DMS153 treated with DMSO at 0.1 percent for 48 hours (cell line): Measurements from ENCODE around the gene MED10.
"Not testable (repeated sequence)": the region's sequence is repeated elsewhere in the genome, so short reads cannot be mapped to it uniquely, and the experiment has no call there.

Source experiments
- DNase-seq: peaks from one replicate; lab custom pipeline; 2025; ENCODE audit not compliant: unreplicated experiment; lab: John Stamatoyannopoulos, UW

MED10 gene

DNA sequence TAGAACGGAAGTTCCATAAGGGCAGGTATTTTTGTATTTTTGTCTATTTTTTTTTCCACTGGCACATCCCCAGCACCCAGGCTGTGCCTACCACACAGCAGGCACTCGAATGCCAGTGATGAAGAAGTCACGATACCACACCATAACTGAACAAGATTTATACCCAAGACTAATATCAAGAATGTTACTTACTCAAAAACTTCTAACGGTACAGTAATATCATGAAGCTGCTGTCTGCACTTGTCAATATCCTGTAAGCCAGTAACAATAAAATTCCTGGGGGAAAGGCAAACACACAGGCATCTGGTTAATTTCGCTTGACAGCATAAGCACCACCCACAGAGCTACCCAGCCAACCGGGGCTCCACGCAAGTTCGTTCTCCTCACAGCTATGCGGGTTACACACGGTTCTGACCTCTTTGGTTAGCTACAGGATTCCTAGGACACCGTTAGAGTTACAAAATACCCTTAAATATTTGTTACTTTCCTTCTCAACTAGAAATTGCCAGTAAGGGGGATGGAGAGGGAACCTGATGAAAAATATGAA lies 1.3 kb downstream of the MED10 start:
- no peak for DNase-seq

DNA sequence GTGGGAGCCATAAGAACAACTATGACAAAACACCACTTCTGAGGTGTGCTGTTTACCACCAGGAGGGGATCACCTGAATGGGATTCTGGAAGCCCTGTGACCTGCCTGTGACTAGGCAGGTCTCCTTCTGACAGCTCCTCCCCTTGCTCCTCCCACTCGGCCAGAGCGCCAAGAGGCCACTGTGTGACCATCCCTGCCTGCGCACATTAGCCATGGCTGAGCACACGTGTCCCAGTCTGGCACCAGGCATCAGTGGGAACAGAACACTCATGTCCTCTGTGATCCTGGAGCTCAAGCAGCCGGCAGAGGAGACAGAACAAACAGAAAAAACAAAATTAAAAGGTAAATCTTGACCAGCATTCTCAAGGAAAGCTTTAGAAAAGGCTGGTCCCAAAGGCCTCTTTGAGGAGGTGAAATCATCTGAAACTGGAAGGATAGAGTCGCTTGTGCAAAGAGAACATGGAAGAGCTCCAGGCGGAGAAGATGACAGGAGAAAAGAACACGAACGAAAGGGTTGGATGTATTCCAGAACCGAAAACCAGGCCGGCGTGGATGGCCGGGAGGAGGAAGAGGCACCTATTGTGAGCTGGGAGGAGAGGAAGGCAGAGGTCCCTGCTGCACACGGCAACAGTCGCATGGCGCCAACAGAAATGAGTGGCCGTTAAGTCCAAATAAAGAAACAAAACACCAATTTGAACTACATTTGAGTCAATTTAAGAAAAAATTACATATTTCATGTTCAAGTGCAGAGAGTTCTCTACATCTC lies 5.1 kb downstream of the MED10 start:
- DNase-seq, result no peak

DNA sequence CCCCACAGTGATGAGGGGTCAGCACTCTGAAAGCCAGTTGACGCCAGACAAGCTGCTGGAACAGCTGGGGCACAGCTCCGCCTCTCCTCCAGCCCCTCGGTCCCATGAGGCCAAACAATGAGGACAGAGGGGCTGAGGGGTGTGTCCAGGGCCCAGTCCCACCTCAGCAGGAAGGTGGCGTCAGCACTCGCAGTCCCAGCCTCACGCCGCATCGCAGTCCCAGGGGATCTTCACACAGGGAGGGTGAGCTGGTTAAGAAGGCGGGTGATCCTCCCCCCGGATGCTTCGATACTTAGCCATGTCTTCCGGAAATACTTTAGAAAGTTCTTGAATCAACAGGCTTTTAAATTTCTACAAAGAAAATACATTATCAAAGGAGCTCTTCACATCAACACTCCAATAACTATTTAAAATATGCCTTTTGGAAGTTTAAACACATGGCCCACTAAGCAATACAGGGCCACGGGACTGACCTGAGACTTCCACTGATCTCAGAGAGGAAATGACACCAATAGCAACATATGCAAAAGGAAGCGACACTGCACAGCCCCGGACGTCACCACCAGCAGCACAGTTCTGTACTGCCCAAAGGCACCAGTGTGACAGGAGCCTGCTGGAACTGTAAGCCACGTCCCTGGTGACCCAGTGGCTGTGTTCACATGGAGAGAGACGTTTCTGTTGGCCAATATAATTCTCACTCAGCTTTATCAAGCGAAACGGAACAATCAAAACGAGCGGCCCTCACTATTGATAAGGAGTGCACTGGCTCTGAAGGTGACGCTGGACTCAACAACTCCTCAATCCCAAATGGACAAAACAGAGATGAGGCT lies 5.9 kb downstream of the MED10 start:
- DNase-seq, result no peak

DNA sequence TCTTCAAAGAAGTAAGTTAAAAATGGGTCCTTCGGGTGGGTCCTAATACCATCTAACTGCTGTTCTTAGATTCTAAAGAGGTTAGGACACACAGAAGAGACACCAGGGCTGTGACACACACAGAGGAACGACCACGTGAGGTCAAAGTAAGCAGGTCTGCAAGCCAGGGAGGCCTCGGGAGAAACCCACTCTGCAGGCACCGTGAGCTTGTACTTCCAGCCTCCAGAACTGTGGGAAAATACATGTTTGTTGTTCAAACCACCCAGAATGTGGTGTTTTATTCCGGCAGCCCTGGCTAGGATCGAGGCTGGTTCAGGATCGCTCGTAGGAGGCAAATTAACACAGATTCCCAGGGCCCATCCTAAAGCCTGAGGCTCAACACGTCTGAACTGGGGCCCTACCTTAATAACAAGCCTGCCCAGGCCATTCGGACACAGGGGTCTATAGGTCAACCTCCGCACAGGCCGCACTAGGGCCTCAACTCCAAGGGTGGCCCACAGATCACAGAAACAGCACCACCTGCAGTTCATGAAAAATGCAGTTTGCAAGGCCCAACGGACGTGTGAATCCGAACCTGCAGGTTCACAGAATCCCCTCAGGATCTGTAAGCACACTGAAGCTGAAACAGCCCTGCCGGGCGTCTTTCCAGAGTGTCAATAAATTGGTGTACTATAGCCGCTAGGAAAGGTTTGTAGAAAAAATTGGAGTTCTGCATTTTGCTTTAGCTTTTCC lies 7.1 kb downstream of the MED10 start:
- no peak for DNase-seq

DNA sequence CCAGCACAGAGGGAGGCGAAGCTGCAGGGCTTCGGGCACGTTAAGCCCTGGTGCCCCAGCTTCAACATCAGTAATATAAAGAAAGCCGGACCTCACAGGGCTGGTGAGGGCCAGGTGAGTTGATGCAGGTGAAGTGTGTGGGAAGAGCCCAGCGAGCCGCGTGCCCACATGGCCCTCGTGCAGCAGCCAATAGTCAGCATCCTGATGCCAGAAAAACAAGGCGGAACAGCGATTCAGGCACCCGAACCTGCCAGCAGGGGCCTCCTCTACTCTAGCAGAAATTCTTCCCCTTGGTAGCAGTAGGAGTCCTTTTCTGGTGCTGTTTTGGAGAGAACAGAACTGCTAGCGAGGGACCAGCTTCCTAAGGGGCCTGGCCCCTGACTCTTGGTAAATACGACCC lies 7.8 kb downstream of the MED10 start:
- DNase-seq, result no peak

DNA sequence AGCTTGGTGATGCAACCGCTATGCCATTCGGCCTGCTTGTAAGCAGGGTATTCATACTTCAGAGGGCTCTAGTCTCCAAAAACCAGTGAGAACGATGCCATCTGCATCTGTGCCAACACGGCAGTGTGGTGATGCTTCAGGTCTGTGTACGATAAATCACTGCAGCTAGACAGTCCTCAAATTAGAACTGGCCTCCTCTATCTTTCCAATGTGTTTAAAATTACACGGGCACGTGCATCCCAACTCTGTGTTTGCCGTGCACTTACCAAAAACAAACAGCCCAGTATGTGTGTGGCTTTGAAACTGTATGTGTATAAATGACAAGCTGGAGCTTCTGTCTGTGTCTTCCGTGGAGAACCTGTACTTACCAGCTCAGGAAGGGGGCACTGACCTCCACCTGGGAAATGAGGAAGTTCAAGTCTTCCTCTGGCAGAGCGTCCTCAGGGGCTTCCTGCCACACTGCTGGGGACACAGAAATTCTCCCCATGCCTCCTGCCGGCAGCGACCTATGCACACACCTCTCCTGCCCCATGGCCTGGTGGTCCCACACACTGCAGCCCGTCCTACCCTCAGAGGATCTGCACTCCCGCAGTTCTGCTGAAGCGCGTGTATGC lies 12.3 kb downstream of the MED10 start:
- peak; percentile 51 for DNase-seq

DNA sequence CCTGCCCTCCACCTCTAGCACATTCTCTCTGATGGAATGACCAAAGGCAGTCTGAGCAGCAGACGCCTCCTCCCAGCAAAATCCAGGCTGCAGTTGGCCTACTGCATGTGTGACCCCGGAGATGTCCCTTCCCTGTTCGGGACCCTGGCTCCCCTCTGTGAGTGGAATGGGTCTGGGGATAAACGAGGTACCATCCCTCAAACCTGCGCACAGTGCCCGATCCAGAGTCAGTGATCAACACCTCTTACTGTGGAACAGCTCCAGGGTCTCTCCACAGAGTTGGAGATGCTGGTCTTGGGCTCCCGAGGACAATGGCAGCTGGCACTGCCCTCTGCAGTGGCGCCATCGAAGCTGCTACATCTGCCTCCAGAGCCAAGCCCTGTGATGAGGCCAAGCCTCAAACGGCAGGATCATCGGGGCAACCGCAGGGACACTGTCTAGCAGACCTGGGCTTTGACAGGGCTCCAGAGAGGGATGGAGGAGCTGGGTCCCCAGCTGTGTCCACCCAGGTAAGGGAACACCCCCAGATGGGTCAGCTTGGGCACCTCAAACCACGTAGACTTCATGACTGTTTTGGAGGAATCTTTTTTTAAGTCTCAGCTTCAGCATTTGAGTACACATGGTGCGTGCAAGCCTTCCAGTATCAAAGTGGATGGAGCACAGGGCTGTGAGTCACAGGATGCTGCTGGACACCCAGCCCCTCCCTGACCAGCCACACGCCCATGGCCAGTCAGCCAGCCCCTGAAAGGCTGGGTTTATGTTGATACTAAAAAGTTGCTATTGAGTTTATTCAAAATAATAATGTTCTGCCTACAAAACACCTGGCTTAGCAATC lies 13.0 kb downstream of the MED10 start:
- no peak for DNase-seq

DNA sequence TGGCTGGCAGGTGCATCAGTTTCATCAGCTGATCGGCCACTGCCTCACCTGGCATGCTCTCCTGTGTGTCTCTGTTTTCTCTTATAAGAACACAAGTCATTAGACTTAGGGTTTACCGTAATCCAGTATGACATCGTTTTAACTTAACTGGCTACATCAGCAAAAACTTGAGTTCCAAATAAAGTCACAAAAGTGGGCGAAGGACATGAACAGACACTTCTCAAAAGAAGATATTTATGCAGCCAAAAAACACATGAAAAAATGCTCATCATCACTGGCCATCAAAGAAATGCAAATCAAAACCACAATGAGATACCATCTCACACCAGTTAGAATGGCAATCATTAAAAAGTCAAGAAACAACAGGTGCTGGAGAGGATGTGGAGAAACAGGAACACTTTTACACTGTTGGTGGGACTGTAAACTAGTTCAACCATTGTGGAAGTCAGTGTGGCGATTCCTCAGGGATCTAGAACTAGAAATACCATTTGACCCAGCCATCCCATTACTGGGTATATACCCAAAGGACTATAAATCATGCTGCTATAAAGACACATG lies 14.8 kb downstream of the MED10 start:
- not testable (repeated sequence) for DNase-seq

DNA sequence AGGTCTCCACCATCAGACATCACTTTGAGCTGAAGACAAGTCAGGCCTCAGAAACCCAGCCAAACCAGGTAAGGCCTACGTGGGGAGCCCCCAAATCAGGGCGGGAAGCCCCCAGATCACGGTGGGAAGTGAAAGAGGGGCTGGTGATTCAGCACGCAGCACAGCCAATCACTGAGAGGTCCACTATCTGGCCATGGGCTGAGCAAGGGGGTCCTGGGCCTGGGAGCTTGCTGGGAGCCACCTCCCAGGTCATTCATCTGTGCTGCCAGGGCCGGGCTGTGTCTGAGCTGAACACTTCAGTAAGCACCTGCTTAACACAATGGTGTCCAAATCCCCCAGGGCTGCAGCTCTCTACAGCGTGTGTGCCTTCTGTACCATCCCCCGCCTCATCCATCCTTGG lies 15.5 kb downstream of the MED10 start:
- DNase-seq, result no peak

DNA sequence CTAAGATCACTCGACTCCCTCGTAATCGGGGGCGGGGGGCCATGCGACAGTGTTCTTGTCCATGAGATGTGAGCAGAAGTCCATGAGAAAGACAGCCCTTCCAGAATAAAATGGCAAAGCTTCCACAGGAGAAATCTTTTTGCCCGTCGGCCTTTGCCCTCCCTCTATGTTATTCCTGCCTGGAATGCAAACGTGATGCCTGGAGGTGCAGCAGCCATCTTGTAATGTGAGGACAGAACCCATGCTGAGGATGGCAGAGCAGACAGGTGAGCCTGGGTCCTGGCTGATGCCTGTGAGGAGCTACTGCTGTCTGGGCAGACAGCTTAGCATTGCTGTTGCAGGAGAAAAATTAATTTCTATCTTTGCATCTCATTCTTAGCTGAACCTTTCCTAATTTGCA lies 17.2 kb downstream of the MED10 start:
- DNase-seq, result no peak

DNA sequence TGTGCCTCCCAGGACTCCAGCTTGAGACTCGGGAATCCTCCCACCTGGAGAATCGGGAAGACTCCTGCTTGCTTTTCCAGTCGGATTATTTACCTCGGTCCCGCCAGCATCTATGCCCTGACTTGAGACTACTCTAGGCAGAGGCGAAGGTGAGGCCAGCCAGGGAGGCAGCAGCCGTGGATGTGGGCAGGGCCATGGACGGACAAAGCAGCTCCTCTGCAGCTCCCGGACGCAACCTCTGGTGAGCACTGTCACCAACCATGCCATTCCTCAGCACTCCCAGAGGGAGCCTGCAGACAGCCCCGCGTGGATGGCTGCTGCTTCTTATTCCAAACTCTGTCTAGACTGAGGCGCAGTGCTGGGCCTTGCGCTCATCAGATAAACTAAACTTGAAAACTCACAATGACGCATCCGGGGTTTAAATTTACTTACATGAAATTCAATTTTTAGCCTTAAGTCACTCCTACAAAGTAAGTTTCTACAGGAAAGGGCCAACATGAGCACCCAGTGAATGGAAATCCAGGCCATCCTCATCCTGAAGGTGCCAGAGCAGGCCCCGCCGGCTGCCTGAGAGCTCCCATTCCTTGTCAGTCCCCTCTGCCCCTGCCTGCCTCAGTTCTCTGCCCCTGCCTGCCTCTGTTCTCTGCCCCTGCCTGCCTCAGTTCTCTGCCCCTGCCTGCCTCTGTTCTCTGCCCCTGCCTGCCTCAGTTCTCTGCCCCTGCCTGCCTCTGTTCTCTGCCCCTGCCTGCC lies 17.8 kb downstream of the MED10 start:
- no peak for DNase-seq

DNA sequence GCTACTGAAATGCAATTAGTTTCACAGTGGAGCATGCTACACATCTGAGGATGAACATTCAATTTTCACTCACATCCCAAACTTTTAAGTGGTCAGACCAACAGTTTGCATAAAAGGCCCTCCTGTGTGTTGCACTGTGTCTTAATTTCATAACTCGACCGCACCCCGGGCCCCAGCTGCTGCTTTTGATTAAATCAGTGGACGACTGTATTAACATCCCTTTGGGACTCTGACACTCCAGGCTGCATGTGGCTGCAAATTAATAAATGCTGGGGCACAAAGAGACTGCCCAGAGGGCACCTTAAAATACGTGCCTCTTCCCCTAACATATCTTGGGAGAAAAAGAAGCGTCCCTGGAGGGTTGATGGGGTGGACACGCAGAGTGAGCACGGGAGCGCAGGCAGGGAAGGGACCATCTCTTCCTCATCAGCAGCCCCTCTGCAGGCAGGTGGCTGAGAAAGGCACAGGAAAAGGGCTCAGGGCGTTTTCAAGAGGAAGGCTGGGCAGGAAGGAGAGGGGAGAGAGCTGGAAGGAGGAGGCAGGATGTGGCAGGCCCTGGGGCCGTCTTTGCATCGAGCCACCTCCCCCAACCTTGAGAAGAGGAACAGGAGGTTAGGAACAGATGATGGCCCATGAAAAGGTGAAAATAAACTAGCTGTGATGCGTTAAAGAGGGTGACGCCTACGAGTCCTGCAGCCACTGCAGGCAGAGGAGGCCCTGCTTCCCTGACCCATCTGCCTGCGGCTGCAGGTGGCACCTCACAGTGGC lies 18.6 kb downstream of the MED10 start:
- DNase-seq, result no peak

DNA sequence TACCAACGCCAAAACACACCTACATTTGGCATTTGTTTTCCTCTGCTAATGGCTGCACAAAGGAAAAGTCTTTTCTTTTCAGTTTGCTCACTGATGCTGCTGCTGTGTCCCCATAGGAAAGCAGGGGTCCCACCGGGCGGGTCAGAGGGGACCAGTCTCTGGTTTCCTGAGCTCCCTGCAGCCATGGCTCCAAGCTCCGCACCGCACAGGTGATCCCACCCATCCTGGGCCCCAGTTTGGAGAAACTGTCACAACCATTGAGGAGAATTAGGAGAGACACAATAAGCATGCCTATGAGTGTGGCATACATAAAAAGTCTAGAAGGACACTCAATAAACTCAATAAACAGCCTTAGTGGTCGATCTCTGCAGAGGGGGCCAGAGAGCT lies 19.9 kb downstream of the MED10 start:
- DNase-seq, result no peak

DNA sequence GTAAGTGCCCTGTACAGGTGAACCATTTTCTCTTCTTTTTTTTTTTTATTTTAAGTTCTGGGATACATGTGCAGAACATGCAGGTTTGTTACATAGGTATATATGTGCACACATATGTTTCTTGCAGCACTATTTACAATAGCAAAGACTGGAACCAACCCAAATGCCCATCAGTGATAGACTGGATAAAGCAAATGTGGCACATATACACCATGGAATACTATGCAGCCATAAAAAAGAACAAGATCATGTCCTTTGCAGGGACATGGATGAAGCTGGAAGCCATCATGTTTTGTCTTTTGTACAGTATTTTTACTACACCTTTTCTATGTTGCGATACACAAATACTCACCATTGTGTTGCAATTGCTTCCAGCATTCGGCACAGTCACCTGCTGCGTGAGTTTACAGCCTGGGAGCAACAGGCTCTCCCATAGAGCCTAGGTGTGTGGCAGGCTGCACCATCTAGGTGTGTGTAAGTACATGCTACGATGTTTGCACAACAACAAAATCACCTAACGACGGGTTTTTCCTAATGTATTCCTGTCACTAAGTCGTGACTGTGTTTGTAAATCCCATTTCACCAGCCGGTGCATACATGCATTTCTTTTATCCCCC lies 20.4 kb downstream of the MED10 start:
- not testable (repeated sequence) for DNase-seq

DNA sequence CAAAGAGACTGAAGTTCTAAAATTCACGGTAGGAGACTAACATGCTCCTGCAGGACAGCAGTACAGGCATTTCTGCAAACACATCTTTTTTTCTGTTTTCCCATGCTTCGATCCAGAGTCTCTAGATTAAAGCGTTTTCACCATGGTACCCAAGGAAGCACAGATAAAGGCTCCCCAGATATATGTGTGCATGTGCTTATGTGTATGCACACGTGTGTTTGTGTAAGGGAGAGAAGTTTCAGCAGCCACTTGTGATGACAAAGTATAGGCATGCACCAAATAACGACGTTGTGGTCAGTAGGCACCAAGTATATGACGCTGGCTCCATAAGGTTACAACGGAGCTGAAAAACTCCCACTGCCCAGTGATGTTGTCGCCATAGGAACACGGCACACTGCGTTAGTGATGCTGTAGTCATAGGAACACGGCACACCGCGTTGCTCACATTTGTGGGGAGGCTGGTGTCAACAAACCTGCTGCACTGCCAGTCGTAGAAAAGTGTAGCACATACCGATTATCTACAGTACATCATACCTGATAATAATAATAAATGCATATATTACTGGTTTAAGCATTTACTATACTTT lies 21.7 kb downstream of the MED10 start:
- no peak for DNase-seq

DNA sequence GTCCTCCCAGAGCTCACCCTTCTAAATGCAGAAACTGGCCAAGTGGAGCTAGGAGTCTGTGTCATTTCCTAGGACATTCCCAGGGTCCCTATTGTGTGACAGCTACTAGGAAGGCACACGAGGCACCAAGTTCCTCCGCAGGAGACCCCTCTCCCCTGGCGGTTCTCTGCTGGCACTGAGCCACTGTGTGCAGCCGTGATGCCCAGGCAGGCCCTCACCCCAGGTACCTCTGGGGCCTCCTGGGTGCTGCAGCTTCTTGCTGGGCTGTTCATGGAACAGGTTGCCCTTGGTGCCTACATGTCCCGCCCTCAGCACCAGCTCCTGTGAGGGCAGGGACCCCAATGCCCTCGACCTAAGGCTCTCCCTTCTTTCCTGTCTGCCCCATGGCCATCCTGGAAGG lies 23.1 kb downstream of the MED10 start:
- DNase-seq, result no peak

DNA sequence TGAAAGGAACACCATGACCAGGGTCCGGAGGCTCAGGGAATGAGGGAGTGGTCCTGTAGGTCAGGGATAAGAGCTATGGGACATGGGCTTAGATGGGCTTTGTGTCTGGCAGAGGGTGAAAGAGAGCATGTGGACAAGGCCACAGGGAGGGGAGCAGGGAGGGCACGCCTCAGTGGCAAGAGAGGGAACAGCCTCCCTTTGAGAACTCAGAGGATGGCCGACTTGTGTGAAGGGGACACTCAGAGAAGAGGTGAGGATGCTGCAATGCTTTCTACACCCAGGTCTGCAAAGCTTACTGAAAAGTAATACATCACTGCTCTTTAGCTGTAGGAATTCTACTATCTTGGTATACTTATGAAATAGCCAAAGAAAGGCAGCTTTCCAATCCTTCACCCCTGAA lies 23.5 kb downstream of the MED10 start:
- DNase-seq, result no peak
